Stimulated activated CD8-positive, alpha-beta memory T cell treated with anti-CD3 and anti-CD28 coated beads, Interleukin-4, amount 100 ng/mL, for 1 hour (primary cell): ENCODE data around the gene OR6X1.
"Not testable (repeated sequence)": the region's sequence is repeated elsewhere in the genome, so short reads cannot be mapped to it uniquely, and the experiment has no call there.

Experiments
- DNase-seq, 2 donors: peaks; one replicate each; pipeline ENCODE4 v3.0.0-alpha.2; 2020; ENCODE audit warnings: low read depth in 2 of 2, low spot score in 1 of 2

The OR6X1 gene

DNA sequence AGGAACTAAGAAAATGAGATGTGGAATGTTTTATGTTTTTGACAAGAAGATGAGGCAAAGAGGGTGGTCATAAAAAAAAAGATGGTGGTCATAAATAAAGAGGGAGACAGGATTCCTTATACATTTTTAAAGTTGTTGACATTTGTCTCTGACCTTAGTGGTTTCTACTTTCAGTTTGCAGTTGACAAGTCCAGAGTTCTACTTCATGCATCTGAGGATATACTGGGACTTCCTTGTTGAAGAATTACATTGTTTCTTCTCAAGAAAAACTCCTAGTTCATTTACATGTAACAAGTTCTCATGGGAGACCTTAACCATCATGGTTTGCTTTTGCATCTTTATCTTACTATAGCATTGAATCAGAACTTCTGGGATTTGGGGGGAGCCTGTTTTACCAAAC lies 1.2 kb downstream of the OR6X1 start:
- DNase-seq = no peak

GRCh38 chr11:123751781-123752180 lies 2.5 kb downstream of the OR6X1 start:
- DNase-seq = no peak

GRCh38 chr11:123748349-123748748 lies 6.0 kb downstream of the OR6X1 start:
- DNase-seq = not testable (repeated sequence)

- no peak for DNase-seq
Measured at GRCh38 chr11:123745764-123746451, 8.4 kb downstream of the OR6X1 start.

DNA sequence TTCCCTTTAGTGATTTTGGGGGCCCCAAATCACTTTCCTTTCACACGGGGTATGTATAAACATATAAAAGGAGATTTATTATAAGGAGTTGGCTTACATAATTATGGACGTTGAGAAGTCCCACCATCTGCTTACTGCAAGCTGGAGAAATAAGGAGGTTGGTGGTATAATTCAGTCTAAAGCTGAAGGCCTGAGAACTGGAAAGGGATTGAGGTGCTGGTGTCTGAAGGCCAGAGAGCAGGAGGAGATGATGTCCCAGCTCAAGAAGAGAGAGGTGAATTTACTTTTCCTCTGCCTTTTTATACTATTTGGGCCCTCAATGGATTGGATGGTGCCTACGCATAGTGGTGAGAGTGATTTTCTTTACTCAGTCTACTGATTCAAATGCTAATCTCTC lies 11.6 kb downstream of the OR6X1 start:
- DNase-seq = no peak

- no peak for DNase-seq
Measured at GRCh38 chr11:123742031-123742723, 12.1 kb downstream of the OR6X1 start.

DNA sequence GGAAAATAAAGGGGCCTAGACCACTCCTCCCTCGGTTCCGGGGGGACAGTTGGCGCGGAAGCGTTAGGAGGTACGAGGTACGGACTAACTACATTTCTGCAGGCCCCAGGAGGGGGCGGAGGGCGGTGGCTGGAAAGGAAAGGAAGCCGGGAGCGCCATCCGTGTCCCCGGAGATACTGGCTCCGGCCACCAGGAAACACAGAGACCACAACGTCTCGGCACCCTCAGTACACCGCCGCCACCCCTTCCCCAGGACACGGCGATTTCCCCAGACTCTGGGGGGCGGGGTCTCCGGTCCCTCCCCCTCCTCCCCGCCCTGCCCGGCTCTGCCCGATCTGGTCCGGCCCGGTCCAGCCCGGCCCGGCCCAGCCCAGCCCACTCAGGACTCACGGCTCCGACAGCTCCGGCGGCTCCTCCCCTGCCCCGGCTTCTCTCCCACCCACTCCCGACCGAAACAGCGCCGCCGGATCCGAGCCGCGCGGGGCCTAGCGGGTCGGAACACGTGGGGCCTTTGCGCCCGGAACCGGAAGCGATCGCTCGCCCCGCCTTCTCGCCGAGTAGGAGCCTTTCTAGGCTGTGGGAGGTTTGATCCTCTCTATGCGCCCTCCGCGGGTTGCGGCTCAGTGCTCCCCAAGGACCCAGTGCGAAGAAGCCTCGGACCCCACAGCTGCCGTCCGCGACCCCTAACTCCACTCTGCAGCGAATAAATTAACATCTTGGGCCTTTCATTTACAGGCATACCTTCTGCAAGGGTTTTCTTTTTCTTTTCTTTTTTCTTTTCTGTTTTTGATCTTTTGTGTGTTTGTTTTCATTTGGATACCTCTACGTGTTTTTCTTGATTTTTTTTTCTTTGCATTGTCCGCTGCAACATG lies 12.9 kb downstream of the OR6X1 start, which contains the start of gene ZNF202:
Gene ZNF202, minus strand, starts transcription at position 502 of the 872 bp plus-strand sequence. CDS start 10,772 bp downstream, outside the sequence.
- peak; percentile 74 to 80 for DNase-seq

DNA sequence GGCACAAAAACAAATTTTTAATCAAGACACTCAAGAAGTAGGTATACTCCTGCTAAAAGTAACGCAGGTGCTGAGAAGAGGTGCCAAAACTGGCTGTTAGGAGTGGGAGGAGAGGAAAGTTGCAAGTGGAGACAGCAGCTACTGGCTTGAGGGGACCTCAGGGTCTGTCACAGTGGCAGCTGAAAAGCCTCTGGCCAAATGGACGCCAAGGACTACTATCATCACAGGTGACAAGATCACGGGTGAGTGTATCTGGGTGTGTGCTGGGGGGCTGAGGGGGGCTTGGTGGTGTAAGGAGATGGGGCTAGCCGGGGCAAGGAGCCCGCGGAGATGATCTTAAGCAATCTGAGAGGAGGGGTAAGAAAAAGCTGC lies 13.5 kb downstream of the OR6X1 start:
- DNase-seq = no peak

DNA sequence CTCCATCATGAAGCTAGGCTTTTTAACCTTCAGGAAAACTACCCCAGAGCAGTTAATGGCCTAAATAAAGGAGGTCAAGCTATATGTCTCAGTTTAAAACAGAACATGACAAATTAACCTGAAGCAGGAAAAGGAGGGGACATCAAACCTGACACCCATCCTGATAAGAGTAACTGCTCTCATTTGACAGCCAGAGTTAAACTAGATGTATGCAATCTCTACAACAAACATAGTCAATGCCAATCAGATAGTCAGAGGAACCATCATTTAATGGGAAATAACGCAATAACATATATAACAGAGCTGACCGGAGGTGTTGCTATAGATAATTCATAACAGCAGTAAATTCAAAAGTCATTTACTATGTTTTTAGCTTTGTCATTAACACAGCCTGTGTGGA lies 15.9 kb downstream of the OR6X1 start:
- DNase-seq = no peak

GRCh38 chr11:123736769-123737168 lies 17.5 kb downstream of the OR6X1 start:
- no peak for DNase-seq

DNA sequence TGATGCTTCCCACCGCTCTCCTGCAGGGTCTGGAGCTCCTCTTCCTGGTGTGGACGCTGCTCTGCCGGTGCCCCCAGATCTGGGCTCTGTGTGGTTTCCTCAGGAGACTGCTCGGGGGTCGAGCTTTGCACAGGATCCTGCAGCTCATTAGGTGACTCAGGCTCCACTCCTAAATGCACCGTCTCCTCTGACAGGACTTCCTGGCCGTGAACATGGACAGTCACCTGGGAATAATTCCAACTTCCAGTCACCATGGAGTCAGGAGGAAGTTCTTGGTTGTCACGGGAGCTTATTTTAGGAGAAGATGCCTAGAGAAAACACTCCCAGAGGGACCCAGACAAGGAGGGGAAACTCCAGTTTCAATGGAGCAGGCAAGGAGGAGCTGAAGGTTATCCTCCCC lies 24.7 kb downstream of the OR6X1 start:
- no peak for DNase-seq

DNA sequence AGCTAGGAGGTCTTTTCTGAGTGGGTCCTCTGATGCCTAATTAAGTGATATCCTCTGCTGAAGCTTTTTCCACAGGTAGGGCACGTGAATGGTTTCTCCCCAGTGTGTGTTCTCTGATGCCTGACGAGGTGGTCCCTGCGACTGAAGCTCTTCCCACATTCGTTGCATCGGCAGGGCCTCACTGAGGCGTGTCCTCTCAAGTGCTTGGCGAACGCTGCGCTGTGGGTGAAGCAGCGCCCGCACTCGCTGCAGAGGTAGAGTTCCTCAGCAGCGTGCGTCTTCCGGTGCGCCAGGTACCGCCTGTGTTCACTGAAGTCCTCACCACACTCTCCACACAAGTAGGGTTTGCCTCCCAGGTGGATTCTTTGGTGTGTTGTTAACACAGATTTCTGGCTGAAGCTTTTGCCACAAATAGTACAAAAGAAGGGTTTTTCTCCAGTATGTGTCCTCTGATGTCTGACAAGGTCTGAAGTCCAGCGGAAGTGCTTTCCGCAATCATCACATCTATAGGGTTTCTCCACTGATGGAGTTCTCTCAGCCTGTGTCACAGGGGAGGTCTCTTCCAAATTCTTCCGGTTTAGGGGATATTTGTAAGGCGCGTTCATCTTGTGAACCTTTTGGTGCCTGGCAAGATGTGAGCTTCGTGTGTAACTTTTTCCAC lies 28.2 kb downstream of the OR6X1 start:
- DNase-seq = no peak

DNA sequence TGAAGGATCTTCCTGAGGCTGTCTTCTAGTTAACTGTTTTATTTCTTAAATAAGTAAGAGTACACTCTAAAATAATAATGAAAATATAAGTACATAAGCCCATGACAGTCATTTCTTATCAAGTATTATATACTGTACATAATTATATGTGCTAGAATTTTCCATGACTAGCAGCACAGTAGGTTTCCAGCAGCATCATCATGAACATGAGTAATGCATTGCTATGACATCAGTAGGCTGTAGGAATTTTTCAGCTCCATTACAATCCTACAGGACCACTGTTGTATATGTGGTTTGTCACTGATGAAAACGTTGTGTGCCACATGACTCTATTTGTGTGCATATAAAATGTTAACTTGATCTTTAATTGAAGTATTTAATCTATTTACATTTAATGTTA lies 34.9 kb downstream of the OR6X1 start:
- DNase-seq = no peak

GRCh38 chr11:123718469-123718868 lies 35.8 kb downstream of the OR6X1 start:
- no peak for DNase-seq

- DNase-seq = no peak
Measured at GRCh38 chr11:123718063-123718462, 36.3 kb downstream of the OR6X1 start.

GRCh38 chr11:123712627-123713026 lies 41.7 kb downstream of the OR6X1 start:
- DNase-seq = not testable (repeated sequence)

DNA sequence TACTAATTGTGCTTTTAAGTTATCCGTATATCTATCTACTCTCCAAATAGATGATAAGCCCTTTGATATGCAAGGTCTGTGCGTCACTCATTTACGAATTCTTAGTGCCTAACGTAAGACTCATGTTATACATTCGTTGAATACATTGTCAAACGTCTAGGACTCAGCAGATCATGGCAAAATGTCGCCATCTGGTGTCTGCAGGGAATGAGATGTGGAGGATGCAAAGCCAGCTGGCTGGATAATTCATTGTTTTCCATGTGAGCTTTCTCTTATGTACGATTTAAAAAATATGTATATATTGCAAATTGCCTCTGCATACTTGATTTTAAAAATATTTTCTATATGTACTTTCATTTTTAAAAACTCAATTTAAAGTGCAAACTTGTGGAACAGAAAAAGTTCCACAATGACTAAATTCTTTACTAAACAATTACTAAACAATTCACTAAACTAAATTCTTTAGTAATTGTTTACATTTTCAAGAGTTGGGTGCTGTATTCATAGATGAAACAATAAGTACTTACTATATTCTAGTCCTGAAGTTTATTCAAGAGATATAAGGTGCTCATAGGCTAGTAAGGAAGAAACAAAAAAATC lies 46.6 kb downstream of the OR6X1 start:
- peak in 1 of 2 donors; percentile 16 for DNase-seq

DNA sequence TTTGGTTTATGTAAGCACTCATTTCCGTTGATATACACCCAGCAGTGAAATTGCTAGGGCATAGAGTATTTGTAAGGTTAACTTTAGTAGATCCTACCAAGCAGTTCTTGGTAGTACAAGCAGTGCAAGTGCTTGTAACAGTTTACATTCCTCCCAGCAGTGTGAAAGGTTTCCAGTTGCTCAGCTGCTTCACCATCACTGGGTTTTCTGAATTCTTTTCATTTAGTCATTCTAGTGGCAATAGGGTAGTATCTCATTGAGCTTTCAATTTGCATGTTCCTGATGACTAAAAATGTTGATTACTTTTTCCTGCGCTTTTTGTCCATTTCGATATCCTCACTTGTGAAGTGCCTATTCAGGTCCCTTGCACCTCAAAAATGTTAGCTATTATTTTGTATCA lies 47.1 kb downstream of the OR6X1 start:
- DNase-seq = no peak

DNA sequence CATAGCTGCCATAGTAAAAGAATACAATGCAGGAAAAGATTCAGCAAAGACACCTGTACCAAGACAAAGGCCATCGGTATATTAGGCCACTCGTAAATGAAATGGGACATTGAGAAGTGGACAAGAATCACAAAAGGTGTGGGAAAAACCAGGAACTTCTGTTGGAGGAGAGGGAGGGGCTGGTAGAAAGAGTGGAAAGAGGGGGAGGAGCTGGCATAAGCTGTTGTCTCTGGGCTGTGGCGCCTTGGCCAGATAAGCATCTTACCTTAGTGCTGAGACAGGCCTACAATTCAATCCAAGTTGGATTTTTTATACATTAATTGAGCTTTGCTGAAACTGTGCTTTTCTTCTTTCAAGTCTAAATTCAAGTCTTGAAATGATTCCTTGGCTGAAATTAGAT lies 50.0 kb downstream of the OR6X1 start:
- no peak for DNase-seq
